Measurements from ENCODE around the gene KCNC1.

Gene KCNC1

DNA sequence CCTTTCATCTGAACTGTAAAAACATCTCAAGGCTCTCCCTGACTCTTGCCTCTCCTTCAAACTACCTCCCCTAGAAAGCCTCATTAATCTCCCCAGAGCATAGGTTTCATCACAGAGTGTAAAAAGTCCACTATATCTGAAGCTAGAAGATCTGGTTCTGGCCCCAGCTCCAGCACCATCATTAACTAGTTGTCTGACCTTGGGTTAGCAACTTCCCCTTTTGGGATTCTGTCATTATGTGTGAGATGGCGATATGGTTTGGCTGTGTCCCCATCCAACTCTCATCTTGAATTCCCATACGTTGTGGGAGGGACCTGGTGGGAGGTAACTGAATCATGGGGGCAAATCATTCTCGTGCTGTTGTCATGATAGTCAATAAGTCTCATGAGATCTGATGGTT is 97.3 kb downstream of the KCNC1 start:
- DNase-seq, result no peak
